ENCODE measurements around the gene SPINK6.

Gene SPINK6

GRCh38 chr5:148205865-148206264, 3.0 kb downstream of the SPINK6 start:
- Mint-ChIP-seq H3K4me3 (no peak overlapping the region), H3K27me3 (peaks cover 12% of the 10 kb centered on the region), H3K4me1 (no peaks in the 10 kb centered on the region), H3K9me3 (no peaks in the 10 kb centered on the region), H3K27ac (no peak overlapping the region)
- ATAC-seq (no peak), DNase-seq (no peak)

- ATAC-seq (no peak), DNase-seq (no peak)
- Mint-ChIP-seq H3K27me3 (peaks cover 12% of the 10 kb centered on the region), H3K4me1 (no peaks in the 10 kb centered on the region), H3K27ac (no peak overlapping the region), H3K9me3 (no peaks in the 10 kb centered on the region), H3K4me3 (no peak overlapping the region)
Observed at GRCh38 chr5:148206620-148207019, 3.8 kb downstream of the SPINK6 start.

DNA sequence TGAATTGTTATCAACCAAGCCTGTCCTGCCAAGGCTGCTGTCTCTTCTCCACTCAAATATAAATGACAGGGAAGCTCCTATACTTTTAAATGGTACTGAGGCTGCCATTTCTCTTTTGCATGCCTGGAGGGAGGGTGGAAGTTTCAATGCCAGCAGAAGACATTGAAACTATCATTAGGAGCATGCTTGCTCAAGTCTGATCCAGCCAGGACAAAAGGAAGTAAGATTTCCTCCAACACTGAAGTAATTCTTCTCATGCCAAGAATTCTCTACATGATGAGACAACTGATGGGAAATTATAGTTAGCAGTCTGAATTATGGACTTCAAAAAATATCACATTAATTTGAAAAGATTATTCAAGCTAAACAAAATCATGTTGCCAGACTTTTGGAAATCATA, 5.4 kb downstream of the SPINK6 start:
- no peak overlapping the region for H3K4me3 Mint-ChIP-seq
- peaks cover 12% of the 10 kb centered on the region for H3K27me3 Mint-ChIP-seq
- no peaks in the 10 kb centered on the region for H3K9me3 Mint-ChIP-seq
- no peak for ATAC-seq
- DNase-seq = no peak
- H3K27ac Mint-ChIP-seq = no peak overlapping the region
- H3K4me1 Mint-ChIP-seq = no peaks in the 10 kb centered on the region

DNA sequence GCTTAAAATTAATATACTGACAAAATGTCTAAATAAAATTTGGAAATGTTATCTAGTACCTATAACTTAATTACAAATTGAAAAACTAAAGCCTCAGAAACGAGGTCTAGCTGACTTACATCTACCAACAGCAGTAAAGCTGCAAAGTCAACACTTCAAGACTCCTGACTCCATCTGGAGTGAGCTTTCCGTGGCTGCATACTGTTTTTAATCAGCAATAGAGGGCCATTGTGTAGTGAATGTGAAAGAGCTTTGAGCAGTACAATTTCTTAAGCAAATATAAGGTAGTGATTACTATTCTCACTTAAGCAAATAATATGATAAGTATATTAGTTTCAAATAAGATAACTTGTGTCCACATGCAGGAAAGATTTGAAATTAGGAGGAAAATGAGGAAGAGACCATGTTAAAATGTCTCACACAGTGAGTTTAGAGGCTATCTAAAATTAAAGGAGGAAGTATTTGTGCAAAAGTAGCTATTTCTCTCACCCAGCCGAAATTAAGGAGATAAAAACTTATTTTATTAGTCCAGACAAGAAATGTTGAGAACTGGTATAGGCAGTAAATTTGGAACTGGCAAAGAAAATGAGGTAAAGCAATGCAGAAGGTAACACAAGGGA, 6.4 kb downstream of the SPINK6 start:
- ATAC-seq (no peak), DNase-seq (no peak)
- H3K27ac Mint-ChIP-seq = no peak overlapping the region
- H3K4me1 Mint-ChIP-seq = no peaks in the 10 kb centered on the region
- no peaks in the 10 kb centered on the region for H3K9me3 Mint-ChIP-seq
- no peak overlapping the region for H3K4me3 Mint-ChIP-seq
- peaks cover 12% of the 10 kb centered on the region for H3K27me3 Mint-ChIP-seq

DNA sequence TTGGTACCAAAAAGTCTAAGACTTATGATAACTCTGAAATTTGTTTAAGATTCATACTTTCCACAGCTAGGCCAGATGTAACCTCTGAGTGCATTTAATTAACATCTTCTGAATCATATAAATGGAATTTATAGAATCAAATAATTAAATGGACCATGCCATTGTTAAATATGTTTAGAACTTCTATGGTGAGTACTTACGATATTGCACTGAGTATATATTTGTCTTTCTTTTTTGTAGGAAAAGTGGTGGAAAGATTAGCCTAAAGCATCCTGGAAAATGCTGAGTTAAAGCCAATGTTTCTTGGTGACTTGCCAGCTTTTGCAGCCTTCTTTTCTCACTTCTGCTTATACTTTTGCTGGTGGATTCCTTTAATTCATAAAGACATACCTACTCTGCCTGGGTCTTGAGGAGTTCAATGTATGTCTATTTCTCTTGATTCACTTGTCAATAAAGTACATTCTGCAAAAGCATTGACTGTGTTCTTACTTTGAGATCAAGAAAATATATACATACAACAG, 11.9 kb downstream of the SPINK6 start:
- DNase-seq (no peak), ATAC-seq (no peak)
- H3K27ac Mint-ChIP-seq = no peak overlapping the region
- no peak overlapping the region for H3K4me3 Mint-ChIP-seq
- H3K27me3 Mint-ChIP-seq = peaks cover 9% of the 10 kb centered on the region
- H3K9me3 Mint-ChIP-seq = peaks cover 0 to 5% of the 10 kb centered on the region in 2 donors
- no peaks in the 10 kb centered on the region for H3K4me1 Mint-ChIP-seq

- H3K4me3 Mint-ChIP-seq = no peak overlapping the region
- no peak for DNase-seq
- H3K4me1 Mint-ChIP-seq = no peaks in the 10 kb centered on the region
- H3K27me3 Mint-ChIP-seq = peaks cover 31% of the 10 kb centered on the region
- peaks cover 0 to 5% of the 10 kb centered on the region in 2 donors for H3K9me3 Mint-ChIP-seq
- no peak for ATAC-seq
- H3K27ac Mint-ChIP-seq = no peak overlapping the region
Observed at GRCh38 chr5:148221508-148221907, 18.7 kb downstream of the SPINK6 start.

DNA sequence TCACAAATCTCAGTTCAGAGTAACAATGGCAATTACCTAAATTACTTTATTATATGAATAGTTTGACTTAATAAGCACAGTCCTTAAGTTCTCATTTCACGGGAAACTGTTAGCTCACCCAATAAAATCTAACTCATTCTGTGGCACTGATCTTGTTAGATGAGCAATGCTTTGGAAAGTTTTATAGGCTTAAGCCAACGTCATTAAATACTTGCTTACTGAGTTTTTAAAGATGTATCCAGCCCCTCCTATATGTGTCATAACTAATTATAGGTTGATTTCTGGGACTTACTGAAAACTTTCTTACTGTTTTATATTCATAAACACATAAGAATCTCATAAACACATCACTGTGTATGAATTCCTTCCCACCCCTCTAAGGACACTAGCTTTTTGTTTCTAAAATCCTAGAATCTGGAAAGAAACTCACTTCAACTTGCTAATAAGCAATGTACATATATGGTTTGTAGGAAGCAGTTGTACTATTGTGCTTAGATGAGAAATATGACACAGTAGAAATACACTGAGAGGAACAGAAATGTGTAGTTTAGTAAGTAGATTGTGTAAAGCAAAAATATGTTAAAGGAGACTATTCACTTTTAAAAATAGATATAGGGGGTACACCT, 21.4 kb downstream of the SPINK6 start:
- Mint-ChIP-seq H3K4me1 (no peaks in the 10 kb centered on the region), H3K27me3 (peaks cover 28% of the 10 kb centered on the region), H3K27ac (no peak overlapping the region), H3K9me3 (no peaks in the 10 kb centered on the region), H3K4me3 (no peak overlapping the region)
- DNase-seq (no peak), ATAC-seq (no peak)

DNA sequence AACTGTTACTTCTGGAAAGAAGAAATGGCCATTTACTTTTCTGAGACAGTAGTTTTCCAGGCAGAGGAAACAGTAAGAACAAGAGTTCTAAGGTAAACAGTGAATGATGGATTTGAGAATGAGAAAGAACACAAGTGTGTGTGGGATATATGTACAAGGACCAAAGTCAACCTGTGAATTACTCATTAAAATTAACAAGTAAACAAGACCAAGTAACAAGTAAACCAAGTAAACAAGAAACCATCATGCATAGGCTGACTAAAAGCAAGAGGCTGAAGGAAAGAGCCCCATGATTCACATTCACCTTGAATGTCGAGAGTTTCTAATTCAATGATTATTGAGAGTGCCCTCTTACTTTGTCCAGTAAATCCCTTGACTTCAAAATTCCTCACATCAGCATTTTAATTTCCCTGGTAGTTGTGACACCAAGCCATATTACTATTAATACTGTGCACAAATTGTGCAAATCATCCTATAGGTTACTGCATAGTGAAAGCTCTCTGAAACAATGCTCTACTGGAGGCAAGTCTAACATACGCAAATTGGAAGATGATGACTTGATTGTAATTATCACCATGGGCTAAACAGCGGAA, 25.6 kb downstream of the SPINK6 start:
- Mint-ChIP-seq H3K4me1 (no peaks in the 10 kb centered on the region), H3K9me3 (no peaks in the 10 kb centered on the region), H3K4me3 (no peak overlapping the region), H3K27ac (no peak overlapping the region), H3K27me3 (peaks cover 20% of the 10 kb centered on the region)
- ATAC-seq (no peak), DNase-seq (no peak)

DNA sequence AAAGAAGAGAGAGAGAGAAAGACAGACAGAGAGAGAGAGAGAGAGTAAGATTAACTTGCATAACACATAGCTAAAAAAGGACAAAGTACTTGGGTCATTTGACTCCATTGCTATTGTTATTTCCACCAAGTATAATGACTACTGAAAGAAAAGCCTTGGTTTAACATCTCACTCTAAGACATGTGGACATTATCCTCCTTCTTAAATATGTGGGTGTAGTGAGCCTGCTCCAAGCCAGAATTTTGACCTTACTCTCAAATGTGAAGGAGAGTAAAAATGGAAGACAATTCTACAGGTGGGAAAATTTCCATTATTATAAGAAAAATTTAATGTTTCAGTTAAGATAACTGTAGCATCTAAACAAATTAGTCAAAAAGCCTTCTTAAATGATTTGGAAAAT, 27.0 kb downstream of the SPINK6 start:
- no peak overlapping the region for H3K4me3 Mint-ChIP-seq
- no peak for ATAC-seq

GRCh38 chr5:148230240-148230639, 27.4 kb downstream of the SPINK6 start:
- Mint-ChIP-seq H3K27me3 (peaks cover 18% of the 10 kb centered on the region), H3K9me3 (no peaks in the 10 kb centered on the region), H3K27ac (no peak overlapping the region), H3K4me3 (no peak overlapping the region), H3K4me1 (no peaks in the 10 kb centered on the region)
- DNase-seq (no peak), ATAC-seq (no peak)

More for the DNA sequence above, 27.0 kb downstream of the SPINK6 start:
- Mint-ChIP-seq H3K4me1 (no peaks in the 10 kb centered on the region), H3K27me3 (peaks cover 20% of the 10 kb centered on the region), H3K27ac (peak overlapping the region in 1 of 2 donors; percentile 7), H3K9me3 (no peaks in the 10 kb centered on the region)
- no peak for DNase-seq

DNA sequence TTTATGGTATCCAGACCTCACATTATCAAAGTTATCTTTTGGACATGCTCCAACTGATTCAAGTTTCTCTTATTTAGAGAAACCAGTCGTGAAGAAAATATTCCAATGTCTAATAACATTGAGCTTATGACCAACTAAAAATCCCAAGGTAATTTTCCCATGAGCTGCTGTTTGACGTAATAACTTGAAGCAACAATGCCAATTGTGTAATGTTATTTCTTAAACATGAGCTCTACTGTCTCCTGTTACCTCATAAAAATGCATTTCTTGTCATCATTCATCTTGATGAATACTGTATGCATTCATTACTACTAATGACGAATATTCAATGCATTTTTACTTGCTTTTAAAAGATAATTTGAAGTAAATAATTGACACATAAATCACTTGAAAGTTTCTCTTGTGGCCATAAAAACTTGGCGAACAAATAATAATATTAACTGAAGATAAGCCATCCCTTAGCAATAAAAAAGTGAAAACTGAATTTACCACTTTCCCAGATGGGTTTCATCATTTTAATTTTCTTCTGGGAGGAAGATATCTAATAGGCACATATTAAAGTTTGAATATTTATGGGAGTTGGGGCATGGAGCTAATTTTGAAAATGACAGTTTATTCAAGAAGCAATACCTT, 35.1 kb downstream of the SPINK6 start:
- no peak overlapping the region for H3K4me3 Mint-ChIP-seq
- H3K9me3 Mint-ChIP-seq = no peaks in the 10 kb centered on the region
- no peak overlapping the region for H3K27ac Mint-ChIP-seq
- peaks cover 14% of the 10 kb centered on the region for H3K27me3 Mint-ChIP-seq
- ATAC-seq (no peak), DNase-seq (no peak)
- no peaks in the 10 kb centered on the region for H3K4me1 Mint-ChIP-seq

DNA sequence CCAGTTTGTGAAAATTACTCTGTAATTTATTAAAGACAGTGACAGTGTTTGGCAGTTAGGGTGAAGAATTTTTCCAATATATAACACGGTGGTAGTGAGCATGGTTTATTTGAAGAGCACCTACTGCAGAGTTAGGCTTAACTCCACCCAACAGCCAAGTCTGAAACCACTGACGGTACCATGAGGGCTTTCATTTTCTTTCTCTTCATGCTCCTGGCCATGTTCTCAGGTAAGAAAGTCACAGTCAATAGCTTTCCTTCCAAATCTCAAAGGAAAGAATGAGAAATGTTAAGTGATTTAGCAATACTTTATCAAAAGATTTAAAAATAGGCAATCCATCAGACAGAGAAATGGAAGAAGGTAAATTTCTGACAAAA, 35.6 kb downstream of the SPINK6 start, which contains the start of gene MARCOL:
Gene MARCOL (plus strand): TSS at position 108 of the 377 bp plus-strand sequence. CDS start 73 bp downstream, at position 181.
- H3K27me3 Mint-ChIP-seq = peaks cover 14% of the 10 kb centered on the region
- H3K27ac Mint-ChIP-seq = no peak within 1 kb of the TSS
- no peak within 1 kb of the TSS for H3K4me3 Mint-ChIP-seq
- ATAC-seq (no peak), DNase-seq (no peak)
- no peaks in the 10 kb centered on the region for H3K4me1 Mint-ChIP-seq
- H3K9me3 Mint-ChIP-seq = no peaks in the 10 kb centered on the region

- no peak overlapping the region for H3K27ac Mint-ChIP-seq
- no peak for DNase-seq
- no peaks in the 10 kb centered on the region for H3K27me3 Mint-ChIP-seq
- H3K9me3 Mint-ChIP-seq = peaks cover 6 to 7% of the 10 kb centered on the region in 2 donors
- no peak for ATAC-seq
- no peaks in the 10 kb centered on the region for H3K4me1 Mint-ChIP-seq
- H3K4me3 Mint-ChIP-seq = no peak overlapping the region
Observed at GRCh38 chr5:148248894-148249293, 46.1 kb downstream of the SPINK6 start.

- ATAC-seq = no peak
- no peaks in the 10 kb centered on the region for H3K27me3 Mint-ChIP-seq
- H3K9me3 Mint-ChIP-seq = peaks cover 14 to 35% of the 10 kb centered on the region in 2 donors
- H3K4me3 Mint-ChIP-seq = no peak overlapping the region
- H3K4me1 Mint-ChIP-seq = no peaks in the 10 kb centered on the region
- no peak overlapping the region for H3K27ac Mint-ChIP-seq
- no peak for DNase-seq
Observed at GRCh38 chr5:148255456-148255855, 52.6 kb downstream of the SPINK6 start.

DNA sequence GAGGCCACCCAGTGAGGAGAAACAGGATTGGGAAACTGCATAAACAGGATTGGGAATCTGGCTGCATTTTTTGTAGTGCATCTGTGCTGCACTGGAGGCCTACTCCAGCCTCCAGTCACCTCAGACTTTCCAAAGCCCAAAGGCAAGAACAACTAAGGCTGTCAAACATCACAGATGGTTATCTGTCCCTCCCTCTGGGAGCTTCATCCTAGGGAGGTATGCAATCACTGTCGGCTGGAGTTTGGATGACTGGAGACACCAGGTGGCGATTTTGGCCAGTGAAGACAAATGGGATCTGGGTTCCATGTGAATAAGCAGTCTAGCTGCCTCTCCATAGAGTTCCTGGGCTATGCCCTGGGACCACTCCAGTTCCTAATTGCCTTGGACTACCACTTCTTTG, 56.4 kb downstream of the SPINK6 start:
- H3K27ac Mint-ChIP-seq = no peak overlapping the region
- no peaks in the 10 kb centered on the region for H3K27me3 Mint-ChIP-seq
- ATAC-seq (no peak), DNase-seq (no peak)
- H3K4me3 Mint-ChIP-seq = no peak overlapping the region
- H3K9me3 Mint-ChIP-seq = peaks cover 14 to 35% of the 10 kb centered on the region in 2 donors
- no peaks in the 10 kb centered on the region for H3K4me1 Mint-ChIP-seq

- Mint-ChIP-seq H3K4me1 (no peaks in the 10 kb centered on the region), H3K4me3 (no peak overlapping the region), H3K27me3 (no peaks in the 10 kb centered on the region), H3K9me3 (peaks cover 21 to 26% of the 10 kb centered on the region in 2 donors), H3K27ac (no peak overlapping the region)
- DNase-seq = no peak
- ATAC-seq = no peak
Observed at GRCh38 chr5:148261221-148261620, 58.4 kb downstream of the SPINK6 start.

All from stimulated activated naive CD8-positive, alpha-beta T cell treated with anti-CD3 and anti-CD28 coated beads, Interleukin-15, amount 100 ng/mL, for 72 hours (primary cell).